ENCODE measurements around the gene ALDOA. TPM values are rescaled to one million over a fixed set of nuclear protein-coding genes. Genes with fewer than 3 reads are reported as not detected.

Gene ALDOA
- total RNA-seq, 2 donors from 2014 or later, result 2,869 to 3,626 TPM

GRCh38 chr16:30046588-30046987 lies 19.0 kb upstream of the ALDOA start:
- Histone ChIP-seq H3K4me3 (no peak overlapping the region), H3K27me3 (no peaks in the 10 kb centered on the region), H3K27ac (no peak overlapping the region), H3K4me1 (no peaks in the 10 kb centered on the region), H3K36me3 (no peaks in the 10 kb centered on the region), H3K9me3 (no peaks in the 10 kb centered on the region)
- TF ChIP-seq, protein P1, sequence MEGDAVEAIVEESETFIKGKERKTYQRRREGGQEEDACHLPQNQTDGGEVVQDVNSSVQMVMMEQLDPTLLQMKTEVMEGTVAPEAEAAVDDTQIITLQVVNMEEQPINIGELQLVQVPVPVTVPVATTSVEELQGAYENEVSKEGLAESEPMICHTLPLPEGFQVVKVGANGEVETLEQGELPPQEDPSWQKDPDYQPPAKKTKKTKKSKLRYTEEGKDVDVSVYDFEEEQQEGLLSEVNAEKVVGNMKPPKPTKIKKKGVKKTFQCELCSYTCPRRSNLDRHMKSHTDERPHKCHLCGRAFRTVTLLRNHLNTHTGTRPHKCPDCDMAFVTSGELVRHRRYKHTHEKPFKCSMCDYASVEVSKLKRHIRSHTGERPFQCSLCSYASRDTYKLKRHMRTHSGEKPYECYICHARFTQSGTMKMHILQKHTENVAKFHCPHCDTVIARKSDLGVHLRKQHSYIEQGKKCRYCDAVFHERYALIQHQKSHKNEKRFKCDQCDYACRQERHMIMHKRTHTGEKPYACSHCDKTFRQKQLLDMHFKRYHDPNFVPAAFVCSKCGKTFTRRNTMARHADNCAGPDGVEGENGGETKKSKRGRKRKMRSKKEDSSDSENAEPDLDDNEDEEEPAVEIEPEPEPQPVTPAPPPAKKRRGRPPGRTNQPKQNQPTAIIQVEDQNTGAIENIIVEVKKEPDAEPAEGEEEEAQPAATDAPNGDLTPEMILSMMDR (IDR thresholded peaks at IDR 0.05), result no peak
- no peak for DNase-seq (ENCODE audit: low spot score)

DNA sequence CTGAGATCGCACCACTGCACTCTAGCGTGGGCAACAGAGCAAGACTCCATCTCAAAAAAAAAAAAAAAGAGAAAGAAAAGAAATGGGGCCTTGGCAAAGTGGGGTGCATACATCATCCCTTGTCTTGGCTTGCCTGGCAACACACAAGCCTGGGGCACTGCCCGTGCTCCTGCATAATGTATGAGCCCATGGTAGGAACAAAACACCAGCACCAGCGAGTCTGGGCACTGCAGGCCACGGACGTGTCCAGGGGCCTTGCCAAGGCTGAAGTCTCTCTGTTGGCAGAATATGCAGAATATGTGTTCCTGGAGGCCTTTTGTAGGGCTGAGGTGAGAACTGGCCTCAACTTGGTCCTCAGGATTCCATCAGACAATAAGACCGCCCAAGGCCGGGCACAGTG lies 15.7 kb upstream of the ALDOA start:
- TF ChIP-seq, protein P1 (IDR thresholded peaks at IDR 0.05), result no peak
- H3K27me3 ChIP-seq, result no peaks in the 10 kb centered on the region
- H3K36me3 ChIP-seq, result no peaks in the 10 kb centered on the region
- peaks cover 0 to 19% of the 10 kb centered on the region in 2 donors for H3K4me1 ChIP-seq
- no peak for DNase-seq (ENCODE audit: low spot score)
- H3K27ac ChIP-seq, result no peak overlapping the region
- H3K9me3 ChIP-seq, result no peaks in the 10 kb centered on the region
- no peak overlapping the region for H3K4me3 ChIP-seq

DNA sequence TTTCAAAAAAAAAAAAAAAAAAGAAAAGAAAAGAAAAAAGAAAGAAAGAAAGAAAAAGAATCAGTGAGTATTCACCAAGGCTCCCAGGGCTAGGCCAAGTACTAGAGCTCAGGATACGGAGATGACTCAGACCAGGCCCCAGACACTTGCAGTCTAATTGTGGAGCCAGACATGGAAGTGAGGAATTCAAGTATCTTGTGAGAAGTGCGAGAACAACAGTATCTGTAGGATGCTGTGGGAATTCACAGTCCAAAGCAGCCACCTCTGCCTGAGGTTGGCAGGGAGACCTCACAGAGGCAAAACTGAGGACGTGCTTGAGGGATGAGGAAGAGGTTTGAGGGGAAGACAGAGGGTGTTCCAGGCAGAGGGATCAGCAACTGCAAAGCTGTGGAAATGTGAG lies 14.0 kb upstream of the ALDOA start:
- TF ChIP-seq, protein P1 (IDR thresholded peaks at IDR 0.05), result no peak
- H3K27ac ChIP-seq, result no peak overlapping the region
- DNase-seq (ENCODE audit: low spot score), result no peak
- no peaks in the 10 kb centered on the region for H3K36me3 ChIP-seq
- peaks cover 0 to 19% of the 10 kb centered on the region in 2 donors for H3K4me1 ChIP-seq
- H3K4me3 ChIP-seq, result no peak overlapping the region
- no peaks in the 10 kb centered on the region for H3K9me3 ChIP-seq
- H3K27me3 ChIP-seq, result no peaks in the 10 kb centered on the region

GRCh38 chr16:30052671-30053372 lies 12.7 kb upstream of the ALDOA start:
- Histone ChIP-seq H3K27me3 (no peaks in the 10 kb centered on the region), H3K4me1 (peaks cover 0 to 19% of the 10 kb centered on the region in 2 donors), H3K36me3 (no peaks in the 10 kb centered on the region), H3K9me3 (no peaks in the 10 kb centered on the region), H3K27ac (peak overlapping the region; percentile 9 to 50), H3K4me3 (peak overlapping the region; percentile 50 to 74)
- peak; percentile 95 for DNase-seq (ENCODE audit: low spot score)
- TF ChIP-seq, protein P1 (IDR thresholded peaks at IDR 0.05), result no peak

- TF ChIP-seq, protein P1 (IDR thresholded peaks at IDR 0.05), result no peak
- H3K36me3 ChIP-seq, result no peaks in the 10 kb centered on the region
- DNase-seq (ENCODE audit: low spot score), result no peak
- peak overlapping the region; percentile 9 to 50 for H3K27ac ChIP-seq
- H3K9me3 ChIP-seq, result no peaks in the 10 kb centered on the region
- H3K4me1 ChIP-seq, result peaks cover 0 to 19% of the 10 kb centered on the region in 2 donors
- peak overlapping the region; percentile 50 to 74 for H3K4me3 ChIP-seq
- H3K27me3 ChIP-seq, result no peaks in the 10 kb centered on the region
Observed at GRCh38 chr16:30053376-30054015, 12.1 kb upstream of the ALDOA start.

All from right atrium auricular region (tissue), 2 donors.